SW480 (cell line): ENCODE measurements around the gene RAB40C.
A peak's percentile ranks its signal among the peaks of the same experiment; 100 is the strongest.

Source experiments
- DNase-seq: peaks from one replicate; pipeline ENCODE4 v3.0.0-alpha.2; 2016; ENCODE audit warnings: low spot score

RAB40C gene

GRCh38 chr16:589658-590187 lies at the start of gene RAB40C:
TSS of gene RAB40C (plus strand) at chr16:590066. CDS start at chr16:590292, 226 bp downstream.
- peak; percentile 96 for DNase-seq

GRCh38 chr16:540645-541340 lies 49.1 kb upstream of the RAB40C start:
- DNase-seq = no peak

- DNase-seq = no peak
Observed at GRCh38 chr16:543301-544164, 46.3 kb upstream of the RAB40C start.

- no peak for DNase-seq
Observed at GRCh38 chr16:544517-544916, 45.3 kb upstream of the RAB40C start.

- DNase-seq = no peak
Observed at GRCh38 chr16:546909-547770, 42.7 kb upstream of the RAB40C start.

- DNase-seq = no peak
Observed at GRCh38 chr16:548586-548985, 41.3 kb upstream of the RAB40C start.

- DNase-seq = no peak
Observed at GRCh38 chr16:549544-550263, 40.2 kb upstream of the RAB40C start.

- DNase-seq = no peak
Observed at GRCh38 chr16:551210-551609, 38.7 kb upstream of the RAB40C start.

GRCh38 chr16:552171-552570 lies 37.7 kb upstream of the RAB40C start:
- no peak for DNase-seq

GRCh38 chr16:553601-554296 lies 36.1 kb upstream of the RAB40C start:
- DNase-seq = no peak

- no peak for DNase-seq
Observed at GRCh38 chr16:554297-554621, 35.6 kb upstream of the RAB40C start.

- peak; percentile 52 for DNase-seq
Observed at GRCh38 chr16:554640-555365, 35.1 kb upstream of the RAB40C start.

GRCh38 chr16:555528-556473 lies 34.1 kb upstream of the RAB40C start:
- DNase-seq = no peak

GRCh38 chr16:556474-557173 lies 33.2 kb upstream of the RAB40C start:
- no peak for DNase-seq

- DNase-seq = no peak
Observed at GRCh38 chr16:557463-558297, 32.2 kb upstream of the RAB40C start.

- no peak for DNase-seq
Observed at GRCh38 chr16:558298-559020, 31.4 kb upstream of the RAB40C start.

GRCh38 chr16:559021-559380 lies 30.9 kb upstream of the RAB40C start:
- no peak for DNase-seq
